Mammary epithelial cell (primary cell): ENCODE measurements around the gene KRT74.

ENCODE experiments used
- EZH2 ChIP-seq: IDR thresholded peaks from 2 replicates; pipeline ENCODE4 v1.6.1; 2012; ENCODE audit warnings: low read length, inconsistent platforms, borderline replicate concordance
- TF ChIP-seq, protein P1 (sequence below), 2 donors: IDR thresholded peaks in 1 of 2; conservative IDR thresholded peaks in 1 of 2; 2 replicates each; pipeline ENCODE4 v1.5.1; 2011 to 2012; ENCODE audit warnings: inconsistent platforms in 2 of 2, low read length in 2 of 2, mild to moderate bottlenecking in 2 of 2, control low read depth in 1 of 2, low read depth in 1 of 2; ENCODE audit not compliant: insufficient read depth in 1 of 2; ENCODE audit errors: extremely low read depth in 1 of 2

- TF ChIP-seq, protein P1, sequence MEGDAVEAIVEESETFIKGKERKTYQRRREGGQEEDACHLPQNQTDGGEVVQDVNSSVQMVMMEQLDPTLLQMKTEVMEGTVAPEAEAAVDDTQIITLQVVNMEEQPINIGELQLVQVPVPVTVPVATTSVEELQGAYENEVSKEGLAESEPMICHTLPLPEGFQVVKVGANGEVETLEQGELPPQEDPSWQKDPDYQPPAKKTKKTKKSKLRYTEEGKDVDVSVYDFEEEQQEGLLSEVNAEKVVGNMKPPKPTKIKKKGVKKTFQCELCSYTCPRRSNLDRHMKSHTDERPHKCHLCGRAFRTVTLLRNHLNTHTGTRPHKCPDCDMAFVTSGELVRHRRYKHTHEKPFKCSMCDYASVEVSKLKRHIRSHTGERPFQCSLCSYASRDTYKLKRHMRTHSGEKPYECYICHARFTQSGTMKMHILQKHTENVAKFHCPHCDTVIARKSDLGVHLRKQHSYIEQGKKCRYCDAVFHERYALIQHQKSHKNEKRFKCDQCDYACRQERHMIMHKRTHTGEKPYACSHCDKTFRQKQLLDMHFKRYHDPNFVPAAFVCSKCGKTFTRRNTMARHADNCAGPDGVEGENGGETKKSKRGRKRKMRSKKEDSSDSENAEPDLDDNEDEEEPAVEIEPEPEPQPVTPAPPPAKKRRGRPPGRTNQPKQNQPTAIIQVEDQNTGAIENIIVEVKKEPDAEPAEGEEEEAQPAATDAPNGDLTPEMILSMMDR (conservative IDR thresholded peaks at IDR 0.05 in 1 of 2, IDR thresholded peaks at IDR 0.05 in 1 of 2; ENCODE audit: extremely low read depth in 1 of 2, insufficient read depth in 1 of 2, low read depth in 1 of 2, low read length in 2 of 2) = no peak
- TF ChIP-seq EZH2 = no peak
Measured at GRCh38 chr12:52578469-52578868, 4.8 kb upstream of the KRT74 start.
